Peyer's patch (tissue), 4 donors: ENCODE measurements around the gene APPBP2. TPM values are rescaled to one million over a fixed set of nuclear protein-coding genes. Genes with fewer than 3 reads are reported as not detected.

Source experiments
- DNase-seq, 3 donors: peaks; one replicate each; pipeline ENCODE4 v3.0.0-alpha.2; 2017 to 2019
- H3K27ac ChIP-seq, 4 donors: fragments of 200-600 bp; sonication (generic); one replicate each; pipeline ENCODE4 v1.5.1; 2016 to 2019
- H3K27me3 ChIP-seq, 2 donors: fragments of 200-600 bp; sonication (generic); one replicate each; pipeline ENCODE4 v1.5.1; 2019
- H3K36me3 ChIP-seq, 3 donors: fragments of 200-600 bp; sonication (generic); one replicate each; pipeline ENCODE4 v1.5.1; 2016 to 2019
- H3K4me1 ChIP-seq, 4 donors: fragments of 200-600 bp; sonication (generic); one replicate each; pipeline ENCODE4 v1.5.1; 2016 to 2019
- H3K4me3 ChIP-seq, 4 donors: fragments of 200-600 bp; sonication (generic); 1 replicate in 3 of 4; 2 replicates in 1 of 4; pipeline ENCODE4 v1.5.1; 2016 to 2019; ENCODE audit warnings: mild to moderate bottlenecking in 1 of 4
- H3K9me3 ChIP-seq, 4 donors: fragments of 200-600 bp; sonication (generic); one replicate each; pipeline ENCODE4 v1.5.1; 2016 to 2019; ENCODE audit warnings: mild to moderate bottlenecking in 1 of 4
- POLR2A ChIP-seq, 2 donors: fragments of 450-650 bp; IDR thresholded peaks; one replicate each; pipeline ENCODE4 v1.5.1; 2017; ENCODE audit warnings: antibody characterized with exemption in 2 of 2, mild to moderate bottlenecking in 2 of 2, moderate library complexity in 2 of 2
- total RNA-seq, 4 donors: library from RNA; depleted of rRNA; stranded (reverse); fragments of >200 nt; gene quantifications; one replicate each; pipeline ENCODE4 v1.1.0, GENCODE V29; 2016
- TF ChIP-seq, protein P1 (sequence below), 6 experiments: fragments of 450-650 bp in 4 of 6; fragments of 200-600 bp in 2 of 6; sonication (generic) in 1 of 6; IDR thresholded peaks; one replicate each; pipeline ENCODE4 v1.5.1; 2017 to 2019; ENCODE audit warnings: antibody characterized with exemption in 6 of 6, mild to moderate bottlenecking in 3 of 6, moderate library complexity in 1 of 6

APPBP2 gene
- total RNA-seq, 4 donors from 2014 or later: 14.0 to 18.4 (median 15.4) TPM

- H3K27ac ChIP-seq: no peak overlapping the region
- H3K36me3 ChIP-seq: peaks cover 0 to 54% (median 0%) of the 10 kb centered on the region in 3 donors
These were observed 57.7 kb downstream of the APPBP2 start for GRCh38 chr17:60468371-60468770.

GRCh38 chr17:60464343-60464742 lies 61.7 kb downstream of the APPBP2 start:
- DNase-seq: no peak

More at GRCh38 chr17:60468371-60468770, 57.7 kb downstream of the APPBP2 start:
- Histone ChIP-seq H3K4me1 (no peaks in the 10 kb centered on the region), H3K9me3 (no peaks in the 10 kb centered on the region), H3K4me3 (no peak overlapping the region), H3K27me3 (no peaks in the 10 kb centered on the region)
- TF ChIP-seq, protein P1, sequence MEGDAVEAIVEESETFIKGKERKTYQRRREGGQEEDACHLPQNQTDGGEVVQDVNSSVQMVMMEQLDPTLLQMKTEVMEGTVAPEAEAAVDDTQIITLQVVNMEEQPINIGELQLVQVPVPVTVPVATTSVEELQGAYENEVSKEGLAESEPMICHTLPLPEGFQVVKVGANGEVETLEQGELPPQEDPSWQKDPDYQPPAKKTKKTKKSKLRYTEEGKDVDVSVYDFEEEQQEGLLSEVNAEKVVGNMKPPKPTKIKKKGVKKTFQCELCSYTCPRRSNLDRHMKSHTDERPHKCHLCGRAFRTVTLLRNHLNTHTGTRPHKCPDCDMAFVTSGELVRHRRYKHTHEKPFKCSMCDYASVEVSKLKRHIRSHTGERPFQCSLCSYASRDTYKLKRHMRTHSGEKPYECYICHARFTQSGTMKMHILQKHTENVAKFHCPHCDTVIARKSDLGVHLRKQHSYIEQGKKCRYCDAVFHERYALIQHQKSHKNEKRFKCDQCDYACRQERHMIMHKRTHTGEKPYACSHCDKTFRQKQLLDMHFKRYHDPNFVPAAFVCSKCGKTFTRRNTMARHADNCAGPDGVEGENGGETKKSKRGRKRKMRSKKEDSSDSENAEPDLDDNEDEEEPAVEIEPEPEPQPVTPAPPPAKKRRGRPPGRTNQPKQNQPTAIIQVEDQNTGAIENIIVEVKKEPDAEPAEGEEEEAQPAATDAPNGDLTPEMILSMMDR (IDR thresholded peaks at IDR 0.05): no peak
- no peak for TF ChIP-seq POLR2A (IDR thresholded peaks at IDR 0.05)
- no peak for DNase-seq

GRCh38 chr17:60463157-60463835 lies 62.7 kb downstream of the APPBP2 start:
- Histone ChIP-seq H3K27ac (no peak overlapping the region), H3K36me3 (peaks cover 0 to 79% (median 0%) of the 10 kb centered on the region in 3 donors), H3K4me1 (no peaks in the 10 kb centered on the region), H3K4me3 (no peak overlapping the region), H3K9me3 (no peaks in the 10 kb centered on the region), H3K27me3 (no peaks in the 10 kb centered on the region)
- TF ChIP-seq, protein P1 (IDR thresholded peaks at IDR 0.05): no peak
- no peak for TF ChIP-seq POLR2A (IDR thresholded peaks at IDR 0.05)
- DNase-seq: no peak

More at GRCh38 chr17:60464343-60464742, 61.7 kb downstream of the APPBP2 start:
- H3K4me3 ChIP-seq: no peak overlapping the region
- H3K27ac ChIP-seq: no peak overlapping the region
- peaks cover 0 to 77% (median 0%) of the 10 kb centered on the region in 3 donors for H3K36me3 ChIP-seq
- TF ChIP-seq, protein P1 (IDR thresholded peaks at IDR 0.05): no peak
- TF ChIP-seq POLR2A (IDR thresholded peaks at IDR 0.05): no peak
- no peaks in the 10 kb centered on the region for H3K9me3 ChIP-seq
- H3K4me1 ChIP-seq: no peaks in the 10 kb centered on the region
- H3K27me3 ChIP-seq: no peaks in the 10 kb centered on the region

DNA sequence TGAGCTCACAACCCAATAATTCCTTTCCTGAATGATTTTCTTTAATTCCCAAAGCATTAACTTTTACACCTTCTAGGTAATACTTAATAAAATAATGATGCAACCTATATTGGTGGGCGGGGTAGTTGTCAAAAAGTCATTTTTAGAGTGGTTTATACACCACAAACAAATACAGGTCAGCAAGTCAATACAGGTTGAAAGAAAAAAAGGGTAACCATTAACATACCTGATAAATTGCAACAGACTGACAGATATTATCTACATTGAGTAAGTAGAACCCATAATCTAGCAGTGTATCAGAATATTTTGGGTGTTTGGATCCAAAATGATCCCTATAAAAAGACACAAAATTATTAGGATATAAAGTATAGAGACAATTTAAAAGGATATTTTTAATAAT lies 64.5 kb downstream of the APPBP2 start:
- Histone ChIP-seq H3K4me1 (no peaks in the 10 kb centered on the region), H3K36me3 (peaks cover 0 to 95% (median 0%) of the 10 kb centered on the region in 3 donors), H3K27me3 (no peaks in the 10 kb centered on the region), H3K9me3 (no peaks in the 10 kb centered on the region), H3K27ac (no peak overlapping the region), H3K4me3 (no peak overlapping the region)
- no peak for DNase-seq
- TF ChIP-seq, protein P1 (IDR thresholded peaks at IDR 0.05): no peak
- TF ChIP-seq POLR2A (IDR thresholded peaks at IDR 0.05): no peak

GRCh38 chr17:60457148-60457547 lies 68.9 kb downstream of the APPBP2 start:
- no peak overlapping the region for H3K4me3 ChIP-seq
- DNase-seq: no peak
- peaks cover 0 to 91% (median 0%) of the 10 kb centered on the region in 3 donors for H3K36me3 ChIP-seq
- no peaks in the 10 kb centered on the region for H3K4me1 ChIP-seq
- H3K27me3 ChIP-seq: no peaks in the 10 kb centered on the region
- H3K9me3 ChIP-seq: no peaks in the 10 kb centered on the region
- no peak overlapping the region for H3K27ac ChIP-seq
- TF ChIP-seq POLR2A (IDR thresholded peaks at IDR 0.05): no peak
- TF ChIP-seq, protein P1 (IDR thresholded peaks at IDR 0.05): no peak
